Suprapubic skin (tissue), 3 donors: ENCODE data around the gene PCNX2.

Experiments
- CTCF ChIP-seq, 2 donors: fragments of 200-600 bp in 1 of 2; fragments of 450-650 bp in 1 of 2; sonication (generic) in 1 of 2; IDR thresholded peaks; one replicate each; pipeline ENCODE4 v1.5.1; 2016 to 2019; ENCODE audit warnings: antibody characterized with exemption in 2 of 2, mild to moderate bottlenecking in 1 of 2, moderate library complexity in 1 of 2
- POLR2A ChIP-seq, 2 donors: fragments of 450-650 bp; IDR thresholded peaks; one replicate each; pipeline ENCODE4 v1.6.1; 2017; ENCODE audit warnings: antibody characterized with exemption in 2 of 2, mild to moderate bottlenecking in 2 of 2, moderate library complexity in 2 of 2

GRCh38 chr1:232978091-232978634 is 317.4 kb downstream of the PCNX2 start:
- TF ChIP-seq CTCF (IDR thresholded peaks at IDR 0.05) (no peak), POLR2A (IDR thresholded peaks at IDR 0.05) (no peak)
